HL-60 (cell line): ENCODE data around the gene ZNF205.
"Not testable (repeated sequence)": the region's sequence is repeated elsewhere in the genome, so short reads cannot be mapped to it uniquely, and the experiment has no call there.

Experiments
- POLR2AphosphoS5 ChIP-seq: IDR thresholded peaks from 2 replicates; pipeline ENCODE4 v1.6.1; 2012; ENCODE audit warnings: low read depth
- SPI1 ChIP-seq: IDR thresholded peaks from 2 replicates; pipeline ENCODE4 v1.6.1; 2012; ENCODE audit warnings: low read depth, mild to moderate bottlenecking, borderline replicate concordance
- TF ChIP-seq, protein P1 (sequence below): IDR thresholded peaks from one replicate; pipeline ENCODE4 v1.5.1; 2011; ENCODE audit warnings: low read length, control low read depth, inconsistent platforms; ENCODE audit not compliant: insufficient read depth
- TF ChIP-seq, protein P2 (sequence below): IDR thresholded peaks from 2 replicates; pipeline ENCODE4 v1.6.1; 2012; ENCODE audit warnings: low read depth; ENCODE audit not compliant: insufficient replicate concordance

DNA sequence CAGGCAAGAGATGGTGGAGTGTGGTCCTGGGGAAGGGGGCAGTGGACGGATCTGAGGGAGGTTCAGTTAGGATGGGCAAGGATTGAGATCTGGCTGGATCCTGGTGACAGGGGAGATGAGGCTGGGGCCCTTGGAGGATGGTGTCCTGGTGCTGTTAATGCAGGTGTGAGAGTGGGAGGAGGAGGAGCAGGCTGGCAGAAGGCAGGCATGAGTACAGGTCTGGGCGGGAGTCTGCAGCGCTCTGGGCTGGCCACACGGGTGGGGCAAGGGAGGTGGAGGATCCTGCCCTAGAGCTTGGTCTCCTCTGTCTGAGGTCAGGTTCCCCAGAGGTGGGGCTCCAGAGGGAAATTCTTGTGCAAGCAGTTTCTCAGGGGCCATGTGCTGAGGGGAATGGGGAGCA lies 40.2 kb upstream of the ZNF205 start:
- TF ChIP-seq POLR2AphosphoS5, SPI1: not testable (repeated sequence)
- TF ChIP-seq, protein P1, sequence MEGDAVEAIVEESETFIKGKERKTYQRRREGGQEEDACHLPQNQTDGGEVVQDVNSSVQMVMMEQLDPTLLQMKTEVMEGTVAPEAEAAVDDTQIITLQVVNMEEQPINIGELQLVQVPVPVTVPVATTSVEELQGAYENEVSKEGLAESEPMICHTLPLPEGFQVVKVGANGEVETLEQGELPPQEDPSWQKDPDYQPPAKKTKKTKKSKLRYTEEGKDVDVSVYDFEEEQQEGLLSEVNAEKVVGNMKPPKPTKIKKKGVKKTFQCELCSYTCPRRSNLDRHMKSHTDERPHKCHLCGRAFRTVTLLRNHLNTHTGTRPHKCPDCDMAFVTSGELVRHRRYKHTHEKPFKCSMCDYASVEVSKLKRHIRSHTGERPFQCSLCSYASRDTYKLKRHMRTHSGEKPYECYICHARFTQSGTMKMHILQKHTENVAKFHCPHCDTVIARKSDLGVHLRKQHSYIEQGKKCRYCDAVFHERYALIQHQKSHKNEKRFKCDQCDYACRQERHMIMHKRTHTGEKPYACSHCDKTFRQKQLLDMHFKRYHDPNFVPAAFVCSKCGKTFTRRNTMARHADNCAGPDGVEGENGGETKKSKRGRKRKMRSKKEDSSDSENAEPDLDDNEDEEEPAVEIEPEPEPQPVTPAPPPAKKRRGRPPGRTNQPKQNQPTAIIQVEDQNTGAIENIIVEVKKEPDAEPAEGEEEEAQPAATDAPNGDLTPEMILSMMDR, result not testable (repeated sequence)
- TF ChIP-seq, protein P2, sequence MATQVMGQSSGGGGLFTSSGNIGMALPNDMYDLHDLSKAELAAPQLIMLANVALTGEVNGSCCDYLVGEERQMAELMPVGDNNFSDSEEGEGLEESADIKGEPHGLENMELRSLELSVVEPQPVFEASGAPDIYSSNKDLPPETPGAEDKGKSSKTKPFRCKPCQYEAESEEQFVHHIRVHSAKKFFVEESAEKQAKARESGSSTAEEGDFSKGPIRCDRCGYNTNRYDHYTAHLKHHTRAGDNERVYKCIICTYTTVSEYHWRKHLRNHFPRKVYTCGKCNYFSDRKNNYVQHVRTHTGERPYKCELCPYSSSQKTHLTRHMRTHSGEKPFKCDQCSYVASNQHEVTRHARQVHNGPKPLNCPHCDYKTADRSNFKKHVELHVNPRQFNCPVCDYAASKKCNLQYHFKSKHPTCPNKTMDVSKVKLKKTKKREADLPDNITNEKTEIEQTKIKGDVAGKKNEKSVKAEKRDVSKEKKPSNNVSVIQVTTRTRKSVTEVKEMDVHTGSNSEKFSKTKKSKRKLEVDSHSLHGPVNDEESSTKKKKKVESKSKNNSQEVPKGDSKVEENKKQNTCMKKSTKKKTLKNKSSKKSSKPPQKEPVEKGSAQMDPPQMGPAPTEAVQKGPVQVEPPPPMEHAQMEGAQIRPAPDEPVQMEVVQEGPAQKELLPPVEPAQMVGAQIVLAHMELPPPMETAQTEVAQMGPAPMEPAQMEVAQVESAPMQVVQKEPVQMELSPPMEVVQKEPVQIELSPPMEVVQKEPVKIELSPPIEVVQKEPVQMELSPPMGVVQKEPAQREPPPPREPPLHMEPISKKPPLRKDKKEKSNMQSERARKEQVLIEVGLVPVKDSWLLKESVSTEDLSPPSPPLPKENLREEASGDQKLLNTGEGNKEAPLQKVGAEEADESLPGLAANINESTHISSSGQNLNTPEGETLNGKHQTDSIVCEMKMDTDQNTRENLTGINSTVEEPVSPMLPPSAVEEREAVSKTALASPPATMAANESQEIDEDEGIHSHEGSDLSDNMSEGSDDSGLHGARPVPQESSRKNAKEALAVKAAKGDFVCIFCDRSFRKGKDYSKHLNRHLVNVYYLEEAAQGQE, result not testable (repeated sequence)
